ENCODE data around the gene SLC38A3.
"Not testable (repeated sequence)": the region's sequence is repeated elsewhere in the genome, so short reads cannot be mapped to it uniquely, and the experiment has no call there.

SLC38A3 gene

DNA sequence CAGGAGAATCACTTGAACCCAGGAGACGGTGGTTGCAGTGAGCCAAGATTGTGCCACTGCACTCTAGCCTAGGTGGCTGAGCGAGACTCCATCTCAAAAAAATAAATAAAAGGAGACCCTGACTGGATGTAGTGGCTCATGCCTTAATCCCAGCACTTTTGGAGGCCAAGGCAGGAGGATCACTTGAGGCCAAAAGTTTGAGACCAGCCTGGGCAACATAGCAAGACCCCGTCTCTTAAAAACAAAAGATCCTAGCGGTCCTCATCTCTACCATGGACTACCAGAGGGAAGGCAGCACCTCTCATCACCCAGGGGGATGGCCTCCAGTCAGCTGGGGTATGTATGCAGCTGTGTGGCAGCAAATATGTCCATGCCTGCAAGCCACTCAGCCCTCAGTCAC, 57.1 kb downstream of the SLC38A3 start:
- not testable (repeated sequence) for H3K27me3 ChIP-seq (ENCODE audit: control insufficient read depth, insufficient read depth, low read length); H3K4me3 ChIP-seq (ENCODE audit: low read depth, low read length); H3K27ac ChIP-seq (ENCODE audit: low read depth, low read length); H3K9me3 ChIP-seq (ENCODE audit: control insufficient read depth, insufficient read depth, low read length); H3K9ac ChIP-seq (ENCODE audit: low read depth, low read length)
- Histone ChIP-seq H3K4me1 (ENCODE audit: control insufficient read depth, insufficient read depth, low read length) (peaks cover 42% of the 10 kb centered on the region), H3K36me3 (ENCODE audit: control insufficient read depth, insufficient read depth, low read length) (peaks cover 11% of the 10 kb centered on the region)

DNA sequence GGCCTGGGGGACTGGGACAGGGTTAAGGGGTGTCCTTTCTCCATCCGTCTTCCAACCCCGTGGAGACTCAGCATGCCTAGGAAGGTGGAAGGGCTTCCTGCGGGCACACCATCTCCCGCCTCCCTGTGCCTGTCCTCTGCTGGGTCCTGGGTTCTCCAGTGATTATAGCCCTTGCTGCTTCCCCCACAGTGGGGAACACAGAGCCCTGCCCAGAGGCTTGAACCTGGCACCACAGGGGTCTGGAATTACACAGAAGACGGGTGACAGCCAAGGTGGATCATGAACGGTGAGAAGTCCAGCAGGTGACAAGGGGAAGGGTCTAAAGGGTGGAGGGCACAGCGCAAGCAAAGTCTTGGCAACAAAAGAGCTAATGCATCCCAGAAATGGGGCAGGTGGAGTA, 57.7 kb downstream of the SLC38A3 start:
- no peak overlapping the region for H3K4me3 ChIP-seq (ENCODE audit: low read depth, low read length)
- peaks cover 47% of the 10 kb centered on the region for H3K4me1 ChIP-seq (ENCODE audit: control insufficient read depth, insufficient read depth, low read length)
- H3K9me3 ChIP-seq (ENCODE audit: control insufficient read depth, insufficient read depth, low read length) = no peaks in the 10 kb centered on the region
- H3K27ac ChIP-seq (ENCODE audit: low read depth, low read length) = no peak overlapping the region
- H3K36me3 ChIP-seq (ENCODE audit: control insufficient read depth, insufficient read depth, low read length) = peaks cover 6% of the 10 kb centered on the region
- H3K9ac ChIP-seq (ENCODE audit: low read depth, low read length) = no peak overlapping the region
- no peaks in the 10 kb centered on the region for H3K27me3 ChIP-seq (ENCODE audit: control insufficient read depth, insufficient read depth, low read length)

DNA sequence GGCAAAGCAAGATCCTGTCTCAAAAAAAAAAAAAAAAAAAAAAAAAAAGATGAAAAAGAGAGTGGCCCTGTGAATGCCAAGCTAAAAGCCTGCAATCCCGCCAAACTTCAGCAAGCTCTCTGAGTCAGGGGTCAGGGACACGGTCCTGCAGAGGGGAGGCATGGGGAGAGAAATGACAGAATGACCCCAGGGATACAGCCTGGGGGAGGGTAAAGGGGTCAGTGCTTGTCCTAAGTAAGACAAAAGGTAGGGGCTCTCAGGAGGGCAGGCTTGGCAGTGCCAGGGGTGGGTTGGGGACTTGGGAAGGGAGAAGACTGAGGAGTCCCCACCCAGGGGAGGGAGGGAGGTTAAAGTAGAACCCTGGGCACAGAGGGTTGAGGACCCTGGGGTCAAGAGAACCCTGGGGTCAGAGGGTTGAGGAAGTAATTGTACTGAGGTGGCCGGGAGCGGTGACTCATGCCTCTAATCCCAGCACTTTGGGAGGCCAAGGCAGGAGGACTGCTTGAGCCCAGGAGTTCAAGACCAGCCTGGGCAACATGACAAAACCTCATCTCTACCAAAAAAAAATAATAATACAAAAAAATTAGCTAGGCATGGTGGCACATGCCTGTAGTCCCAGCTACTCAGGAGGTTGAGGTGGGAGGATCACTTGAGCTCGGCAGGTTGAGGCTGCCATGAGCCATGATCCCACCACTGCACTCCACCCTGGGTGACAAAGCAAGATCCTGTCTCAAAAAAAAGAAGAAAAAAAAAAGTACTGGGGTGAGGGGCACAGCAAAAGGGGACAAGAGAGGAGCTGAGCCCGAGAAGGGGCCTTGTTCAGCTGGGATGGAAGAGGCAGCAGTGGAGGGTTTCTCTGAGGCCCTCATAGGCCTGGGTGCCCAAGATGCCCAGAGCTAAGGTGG, 58.7 kb downstream of the SLC38A3 start:
- Histone ChIP-seq H3K4me3 (ENCODE audit: low read depth, low read length) (no peak overlapping the region; the same call in 1 of the 2 replicates), H3K36me3 (ENCODE audit: control insufficient read depth, insufficient read depth, low read length) (no peaks in the 10 kb centered on the region), H3K9ac (ENCODE audit: low read depth, low read length) (peak overlapping the region; percentile 24; the same call in 1 of the 2 replicates)

DNA sequence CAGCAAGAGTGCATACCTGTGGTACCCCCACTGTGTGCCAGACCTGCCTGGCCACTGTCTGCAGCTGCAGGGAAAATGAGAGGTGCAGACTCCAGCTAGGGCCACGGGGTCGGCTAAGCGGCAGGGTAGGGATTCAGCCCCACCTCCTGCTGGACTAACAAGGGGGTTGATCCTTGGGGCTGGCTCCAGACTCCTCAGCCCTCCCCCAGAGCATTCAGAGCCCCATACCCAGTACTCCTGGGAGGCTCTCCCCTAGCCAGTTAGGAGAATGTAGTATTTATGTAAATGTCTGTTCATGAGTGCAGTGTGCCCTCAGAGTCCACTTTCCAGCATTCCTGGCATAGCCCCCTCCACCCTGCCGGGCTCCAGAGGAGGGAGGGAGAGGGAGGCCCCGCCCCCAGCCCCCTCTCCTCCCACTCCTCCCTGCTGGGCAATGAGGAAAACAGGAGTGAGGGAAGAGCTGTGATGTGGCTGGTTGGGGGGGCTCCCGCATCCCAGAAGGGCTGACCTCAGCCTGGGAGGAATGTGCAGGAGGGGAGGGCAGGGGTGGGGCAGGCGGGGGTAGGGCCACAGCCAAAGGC, 59.4 kb downstream of the SLC38A3 start:
- Histone ChIP-seq H3K9me3 (ENCODE audit: control insufficient read depth, insufficient read depth, low read length) (no peaks in the 10 kb centered on the region), H3K27ac (ENCODE audit: low read depth, low read length) (peak overlapping the region; percentile 92), H3K4me3 (ENCODE audit: low read depth, low read length) (no peak overlapping the region; the same call in 1 of the 2 replicates), H3K36me3 (ENCODE audit: control insufficient read depth, insufficient read depth, low read length) (no peaks in the 10 kb centered on the region), H3K9ac (ENCODE audit: low read depth, low read length) (peak overlapping the region; percentile 24; the same call in 1 of the 2 replicates), H3K4me1 (ENCODE audit: control insufficient read depth, insufficient read depth, low read length) (peaks cover 57% of the 10 kb centered on the region), H3K27me3 (ENCODE audit: control insufficient read depth, insufficient read depth, low read length) (no peaks in the 10 kb centered on the region)

More for the DNA sequence above, 58.7 kb downstream of the SLC38A3 start:
- Histone ChIP-seq H3K9me3 (ENCODE audit: control insufficient read depth, insufficient read depth, low read length) (no peaks in the 10 kb centered on the region), H3K27me3 (ENCODE audit: control insufficient read depth, insufficient read depth, low read length) (no peaks in the 10 kb centered on the region), H3K27ac (ENCODE audit: low read depth, low read length) (peak overlapping the region; percentile 92), H3K4me1 (ENCODE audit: control insufficient read depth, insufficient read depth, low read length) (peaks cover 51% of the 10 kb centered on the region)

DNA sequence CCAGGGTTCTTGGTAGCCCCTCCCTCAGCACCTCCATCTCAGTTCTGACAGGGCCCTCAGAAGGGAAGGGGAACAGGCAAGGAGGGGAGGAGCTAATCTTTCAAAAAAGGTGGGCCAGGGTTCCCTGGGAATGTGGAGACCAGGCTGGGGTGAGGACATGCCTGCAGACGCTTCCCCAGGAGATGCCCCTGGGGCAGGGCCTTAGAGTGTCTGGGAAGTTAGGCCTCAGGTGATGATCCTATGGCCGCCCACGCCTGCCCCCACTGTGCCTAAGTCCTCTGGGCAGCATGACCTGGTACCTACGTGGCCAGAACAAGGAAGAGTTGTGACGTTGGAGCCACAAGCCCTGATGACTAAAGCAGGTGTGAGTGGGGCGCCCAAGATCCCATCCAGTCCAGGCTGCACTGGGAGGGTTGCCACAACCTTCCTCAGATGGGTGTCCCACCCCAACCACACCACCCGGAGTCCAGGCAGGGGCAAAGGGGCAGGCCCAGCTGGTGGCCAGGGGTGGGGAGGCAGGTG, 60.0 kb downstream of the SLC38A3 start:
- Histone ChIP-seq H3K4me3 (ENCODE audit: low read depth, low read length) (no peak overlapping the region), H3K27ac (ENCODE audit: low read depth, low read length) (peak overlapping the region; percentile 92)

DNA sequence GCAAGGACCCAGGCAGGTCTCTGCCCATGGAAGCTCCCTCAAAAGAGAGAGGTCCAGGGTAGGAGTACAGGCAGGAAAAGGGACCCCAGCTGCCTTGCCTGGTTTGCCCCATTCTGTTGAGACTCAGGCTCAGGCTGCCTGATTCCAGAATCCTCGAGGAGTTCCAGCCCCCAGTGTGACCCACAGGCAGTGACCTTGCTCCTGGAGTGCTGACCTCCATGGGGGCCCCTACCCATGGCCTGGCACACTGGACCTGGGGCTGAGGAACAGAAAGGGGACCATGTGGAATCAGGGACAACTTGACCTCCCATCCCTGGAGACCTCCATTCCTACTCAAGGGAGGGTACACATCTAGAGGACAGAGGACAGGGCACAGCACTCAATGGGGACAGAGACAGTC, 60.5 kb downstream of the SLC38A3 start:
- no peaks in the 10 kb centered on the region for H3K9me3 ChIP-seq (ENCODE audit: control insufficient read depth, insufficient read depth, low read length)
- peak overlapping the region; percentile 92 for H3K27ac ChIP-seq (ENCODE audit: low read depth, low read length)
- no peak overlapping the region for H3K4me3 ChIP-seq (ENCODE audit: low read depth, low read length)
- no peaks in the 10 kb centered on the region for H3K27me3 ChIP-seq (ENCODE audit: control insufficient read depth, insufficient read depth, low read length)
- peaks cover 52% of the 10 kb centered on the region for H3K4me1 ChIP-seq (ENCODE audit: control insufficient read depth, insufficient read depth, low read length)
- no peaks in the 10 kb centered on the region for H3K36me3 ChIP-seq (ENCODE audit: control insufficient read depth, insufficient read depth, low read length)
- H3K9ac ChIP-seq (ENCODE audit: low read depth, low read length) = no peak overlapping the region

More for the DNA sequence above, 60.0 kb downstream of the SLC38A3 start:
- H3K9ac ChIP-seq (ENCODE audit: low read depth, low read length) = peak overlapping the region; percentile 29; the same call in 1 of the 2 replicates
- H3K9me3 ChIP-seq (ENCODE audit: control insufficient read depth, insufficient read depth, low read length) = no peaks in the 10 kb centered on the region
- H3K36me3 ChIP-seq (ENCODE audit: control insufficient read depth, insufficient read depth, low read length) = no peaks in the 10 kb centered on the region
- H3K4me1 ChIP-seq (ENCODE audit: control insufficient read depth, insufficient read depth, low read length) = peaks cover 56% of the 10 kb centered on the region
- no peaks in the 10 kb centered on the region for H3K27me3 ChIP-seq (ENCODE audit: control insufficient read depth, insufficient read depth, low read length)

DNA sequence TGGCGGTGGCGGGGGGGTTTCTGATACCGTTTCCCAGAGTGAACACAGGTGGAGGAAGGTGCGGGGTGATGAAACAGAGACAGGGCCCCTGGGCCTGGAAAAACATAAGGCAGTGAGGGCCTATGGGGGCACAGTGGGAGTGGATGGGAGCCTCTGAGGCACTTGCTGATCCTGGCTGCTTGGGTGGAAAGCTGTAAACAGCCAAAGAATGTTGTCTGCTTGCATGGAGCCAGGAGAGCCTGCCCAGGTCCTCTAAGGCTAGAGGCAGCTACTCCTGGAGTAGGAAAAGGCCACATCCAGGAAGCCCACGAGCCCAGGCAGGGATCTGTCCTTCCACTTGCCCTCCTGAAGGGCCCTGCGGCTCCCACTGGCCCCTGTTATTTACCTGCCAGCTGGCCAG, 60.9 kb downstream of the SLC38A3 start:
- no peaks in the 10 kb centered on the region for H3K36me3 ChIP-seq (ENCODE audit: control insufficient read depth, insufficient read depth, low read length)
- H3K4me1 ChIP-seq (ENCODE audit: control insufficient read depth, insufficient read depth, low read length) = peaks cover 48% of the 10 kb centered on the region
- H3K27ac ChIP-seq (ENCODE audit: low read depth, low read length) = peak overlapping the region; percentile 25
- H3K4me3 ChIP-seq (ENCODE audit: low read depth, low read length) = no peak overlapping the region
- H3K9ac ChIP-seq (ENCODE audit: low read depth, low read length) = no peak overlapping the region
- no peaks in the 10 kb centered on the region for H3K9me3 ChIP-seq (ENCODE audit: control insufficient read depth, insufficient read depth, low read length)
- H3K27me3 ChIP-seq (ENCODE audit: control insufficient read depth, insufficient read depth, low read length) = no peaks in the 10 kb centered on the region

DNA sequence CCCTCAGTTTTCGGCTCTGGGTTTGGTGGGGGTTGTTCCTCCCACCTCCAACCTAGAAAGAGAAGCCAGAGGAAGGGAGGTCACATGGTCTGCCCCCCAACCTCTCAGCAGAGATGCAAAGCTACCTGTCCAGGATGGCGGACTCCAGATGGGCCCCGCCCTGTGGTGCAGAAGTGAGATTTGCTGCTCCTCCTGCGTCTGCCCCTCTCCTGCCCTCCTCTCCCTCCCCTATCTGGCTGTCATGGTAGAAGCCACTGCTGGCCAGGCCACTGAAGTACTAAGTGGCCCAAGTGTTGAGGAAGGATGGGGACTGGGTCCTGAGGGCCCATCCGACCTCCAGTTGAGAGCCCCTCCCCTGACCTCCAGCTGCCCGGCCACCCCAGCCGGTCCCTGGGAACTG, 61.8 kb downstream of the SLC38A3 start:
- no peaks in the 10 kb centered on the region for H3K36me3 ChIP-seq (ENCODE audit: control insufficient read depth, insufficient read depth, low read length)
- peaks cover 44% of the 10 kb centered on the region for H3K4me1 ChIP-seq (ENCODE audit: control insufficient read depth, insufficient read depth, low read length)
- no peaks in the 10 kb centered on the region for H3K9me3 ChIP-seq (ENCODE audit: control insufficient read depth, insufficient read depth, low read length)
- H3K27me3 ChIP-seq (ENCODE audit: control insufficient read depth, insufficient read depth, low read length) = no peaks in the 10 kb centered on the region
- no peak overlapping the region for H3K27ac ChIP-seq (ENCODE audit: low read depth, low read length)
- no peak overlapping the region for H3K9ac ChIP-seq (ENCODE audit: low read depth, low read length)
- no peak overlapping the region for H3K4me3 ChIP-seq (ENCODE audit: low read depth, low read length)

DNA sequence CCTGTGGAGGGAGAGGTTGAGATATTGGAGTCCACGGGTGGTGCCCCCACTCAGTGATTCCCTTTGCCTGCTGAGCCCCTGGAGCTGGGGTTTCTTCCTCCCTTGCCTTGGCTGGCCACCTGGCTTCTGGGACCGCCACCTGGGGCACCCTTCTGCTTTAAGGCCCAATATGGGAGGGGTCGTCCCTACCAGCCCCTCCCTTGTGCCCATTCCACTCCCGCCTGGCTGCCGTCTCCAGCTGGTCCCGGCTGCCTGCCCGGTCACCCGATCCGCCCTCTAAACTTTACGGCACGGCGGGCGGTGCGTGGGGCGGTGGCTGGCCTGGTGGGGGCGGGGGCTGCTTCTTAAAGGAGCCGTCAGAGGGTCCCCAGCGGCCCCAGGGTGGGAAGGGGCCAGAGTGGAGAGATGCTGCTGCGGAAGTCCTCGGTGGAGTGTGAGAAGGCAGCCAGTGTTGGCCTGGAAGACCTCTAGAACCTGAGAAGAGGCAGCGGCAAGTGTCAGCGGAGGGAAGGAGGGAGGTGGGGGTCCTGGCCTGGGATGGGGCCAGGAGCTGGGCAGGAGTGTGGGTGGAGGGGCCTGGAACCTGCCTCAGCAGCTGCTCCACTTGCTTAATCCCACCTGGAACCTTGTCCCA, 62.3 kb downstream of the SLC38A3 start:
- H3K27me3 ChIP-seq (ENCODE audit: control insufficient read depth, insufficient read depth, low read length) = no peaks in the 10 kb centered on the region
- no peak overlapping the region for H3K27ac ChIP-seq (ENCODE audit: low read depth, low read length)
- peaks cover 44% of the 10 kb centered on the region for H3K4me1 ChIP-seq (ENCODE audit: control insufficient read depth, insufficient read depth, low read length)
- H3K9me3 ChIP-seq (ENCODE audit: control insufficient read depth, insufficient read depth, low read length) = no peaks in the 10 kb centered on the region
- H3K4me3 ChIP-seq (ENCODE audit: low read depth, low read length) = no peak overlapping the region
- no peak overlapping the region for H3K9ac ChIP-seq (ENCODE audit: low read depth, low read length)
- H3K36me3 ChIP-seq (ENCODE audit: control insufficient read depth, insufficient read depth, low read length) = no peaks in the 10 kb centered on the region

DNA sequence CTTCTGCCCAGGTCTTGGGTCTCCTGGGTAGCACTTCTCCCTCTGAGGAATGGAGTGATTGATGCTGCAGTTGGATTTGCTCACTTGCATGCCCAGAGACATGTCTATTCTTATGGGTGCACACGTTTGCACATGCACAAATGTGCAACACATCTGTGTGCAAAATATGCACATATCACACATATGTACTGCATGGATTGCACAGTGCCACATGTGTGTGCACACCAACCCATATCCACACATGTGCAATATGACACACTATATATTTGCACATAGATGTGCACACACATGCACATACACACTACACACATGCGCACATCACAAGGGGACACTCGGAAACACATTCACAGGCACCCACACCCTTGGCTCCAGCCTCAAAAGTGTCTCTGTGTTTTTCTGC, 63.2 kb downstream of the SLC38A3 start:
- Histone ChIP-seq H3K9ac (ENCODE audit: low read depth, low read length) (no peak overlapping the region), H3K27ac (ENCODE audit: low read depth, low read length) (no peak overlapping the region), H3K9me3 (ENCODE audit: control insufficient read depth, insufficient read depth, low read length) (no peaks in the 10 kb centered on the region), H3K27me3 (ENCODE audit: control insufficient read depth, insufficient read depth, low read length) (peaks cover 4% of the 10 kb centered on the region), H3K4me3 (ENCODE audit: low read depth, low read length) (no peak overlapping the region), H3K36me3 (ENCODE audit: control insufficient read depth, insufficient read depth, low read length) (no peaks in the 10 kb centered on the region), H3K4me1 (ENCODE audit: control insufficient read depth, insufficient read depth, low read length) (peaks cover 44% of the 10 kb centered on the region)

All from HUES48 (cell line).